Body of pancreas (tissue), 4 donors: Measurements from ENCODE around the gene TBC1D17.

Experiments used
- POLR2A ChIP-seq, 3 donors: fragments of 450-650 bp; IDR thresholded peaks; one replicate each; pipeline ENCODE4 v1.6.1; 2016; ENCODE audit warnings: antibody characterized with exemption in 3 of 3, mild to moderate bottlenecking in 2 of 3
- TF ChIP-seq, protein P1 (sequence below), 7 experiments: fragments of 450-650 bp in 4 of 7; fragments of 200-600 bp in 3 of 7; sonication (generic) in 3 of 7; IDR thresholded peaks; one replicate each; pipeline ENCODE4 v1.5.1; 2016 to 2019; ENCODE audit warnings: antibody characterized with exemption in 7 of 7

- TF ChIP-seq, protein P1, sequence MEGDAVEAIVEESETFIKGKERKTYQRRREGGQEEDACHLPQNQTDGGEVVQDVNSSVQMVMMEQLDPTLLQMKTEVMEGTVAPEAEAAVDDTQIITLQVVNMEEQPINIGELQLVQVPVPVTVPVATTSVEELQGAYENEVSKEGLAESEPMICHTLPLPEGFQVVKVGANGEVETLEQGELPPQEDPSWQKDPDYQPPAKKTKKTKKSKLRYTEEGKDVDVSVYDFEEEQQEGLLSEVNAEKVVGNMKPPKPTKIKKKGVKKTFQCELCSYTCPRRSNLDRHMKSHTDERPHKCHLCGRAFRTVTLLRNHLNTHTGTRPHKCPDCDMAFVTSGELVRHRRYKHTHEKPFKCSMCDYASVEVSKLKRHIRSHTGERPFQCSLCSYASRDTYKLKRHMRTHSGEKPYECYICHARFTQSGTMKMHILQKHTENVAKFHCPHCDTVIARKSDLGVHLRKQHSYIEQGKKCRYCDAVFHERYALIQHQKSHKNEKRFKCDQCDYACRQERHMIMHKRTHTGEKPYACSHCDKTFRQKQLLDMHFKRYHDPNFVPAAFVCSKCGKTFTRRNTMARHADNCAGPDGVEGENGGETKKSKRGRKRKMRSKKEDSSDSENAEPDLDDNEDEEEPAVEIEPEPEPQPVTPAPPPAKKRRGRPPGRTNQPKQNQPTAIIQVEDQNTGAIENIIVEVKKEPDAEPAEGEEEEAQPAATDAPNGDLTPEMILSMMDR (IDR thresholded peaks at IDR 0.05), result no peak
- no peak for TF ChIP-seq POLR2A (IDR thresholded peaks at IDR 0.05)
These were observed 11.0 kb downstream of the TBC1D17 start for GRCh38 chr19:49888510-49888824.
